Measurements from ENCODE around the gene PCDHGA8.
"Not testable (repeated sequence)": the region's sequence is repeated elsewhere in the genome, so short reads cannot be mapped to it uniquely, and the experiment has no call there.

Gene PCDHGA8

DNA sequence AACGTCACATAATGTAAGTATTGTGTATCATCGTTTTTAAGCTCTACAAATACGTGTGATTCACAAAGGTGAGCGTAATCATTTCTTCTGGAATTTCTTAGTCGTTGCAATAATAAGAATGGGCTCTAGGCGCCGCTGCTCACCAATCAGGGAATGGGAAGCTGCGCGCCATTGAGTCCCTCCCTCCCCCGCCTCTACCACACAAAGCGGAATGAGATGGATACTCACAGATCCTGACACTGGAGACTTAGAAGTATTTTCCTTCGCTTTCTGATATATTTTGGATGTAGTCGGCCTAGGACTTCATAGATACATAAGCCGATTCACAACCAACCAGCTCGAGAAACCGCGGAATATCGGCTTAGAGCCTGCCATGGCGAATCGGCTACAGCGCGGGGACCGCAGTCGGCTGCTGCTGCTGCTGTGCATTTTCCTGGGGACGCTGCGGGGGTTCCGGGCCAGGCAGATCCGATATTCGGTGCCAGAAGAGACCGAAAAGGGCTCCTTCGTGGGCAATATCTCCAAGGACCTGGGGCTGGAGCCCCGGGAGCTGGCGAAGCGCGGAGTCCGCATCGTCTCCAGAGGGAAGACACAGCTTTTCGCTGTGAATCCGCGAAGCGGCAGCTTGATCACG, 28.5 kb downstream of the PCDHGA8 start, which contains the start of gene PCDHGA11:
TSS of gene PCDHGA11 (plus strand) at position 197 of the 634 bp plus-strand sequence. CDS start at position 374, 177 bp downstream.
- H3K4me3 ChIP-seq: peak within 1 kb of the TSS; percentile 22; the same call in 1 of the 2 replicates
- no peak within 1 kb of the TSS for H3K27ac ChIP-seq
- no peak for TF ChIP-seq Cebpa-rat (IDR thresholded peaks at IDR 0.05)
- H3K4me1 ChIP-seq: peaks cover under 1% of the 10 kb centered on the region; the same call in 1 of the 2 replicates
- no peak within 1 kb of the TSS for H3K4me2 ChIP-seq
- peaks cover 67% of the 10 kb centered on the region for H3K9me3 ChIP-seq
- no peak within 1 kb of the TSS for H3K9ac ChIP-seq
- peaks cover 18% of the 10 kb centered on the region for H3K27me3 ChIP-seq
- peaks cover 23% of the 10 kb centered on the region for H3K36me3 ChIP-seq
- no peaks in the 10 kb centered on the region for H4K20me1 ChIP-seq

DNA sequence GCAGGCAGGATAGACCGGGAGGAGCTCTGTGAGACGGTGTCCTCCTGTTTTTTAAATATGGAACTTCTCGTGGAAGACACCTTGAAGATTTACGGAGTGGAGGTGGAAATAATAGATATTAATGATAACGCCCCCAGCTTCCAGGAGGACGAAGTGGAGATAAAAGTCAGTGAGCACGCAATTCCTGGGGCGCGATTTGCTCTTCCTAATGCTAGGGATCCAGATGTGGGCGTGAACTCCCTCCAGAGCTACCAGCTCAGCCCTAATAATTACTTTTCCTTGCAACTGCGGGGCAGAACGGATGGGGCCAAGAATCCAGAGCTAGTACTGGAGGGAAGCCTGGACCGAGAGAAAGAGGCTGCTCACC, 29.0 kb downstream of the PCDHGA8 start:
- H3K27me3 ChIP-seq: peaks cover 18% of the 10 kb centered on the region
- no peak overlapping the region for H3K4me3 ChIP-seq
- H3K4me2 ChIP-seq: no peak overlapping the region
- no peaks in the 10 kb centered on the region for H4K20me1 ChIP-seq
- H3K4me1 ChIP-seq: no peaks in the 10 kb centered on the region
- TF ChIP-seq Cebpa-rat (IDR thresholded peaks at IDR 0.05): no peak
- H3K9ac ChIP-seq: no peak overlapping the region
- H3K9me3 ChIP-seq: peaks cover 72% of the 10 kb centered on the region
- peaks cover 23% of the 10 kb centered on the region for H3K36me3 ChIP-seq
- H3K27ac ChIP-seq: no peak overlapping the region

DNA sequence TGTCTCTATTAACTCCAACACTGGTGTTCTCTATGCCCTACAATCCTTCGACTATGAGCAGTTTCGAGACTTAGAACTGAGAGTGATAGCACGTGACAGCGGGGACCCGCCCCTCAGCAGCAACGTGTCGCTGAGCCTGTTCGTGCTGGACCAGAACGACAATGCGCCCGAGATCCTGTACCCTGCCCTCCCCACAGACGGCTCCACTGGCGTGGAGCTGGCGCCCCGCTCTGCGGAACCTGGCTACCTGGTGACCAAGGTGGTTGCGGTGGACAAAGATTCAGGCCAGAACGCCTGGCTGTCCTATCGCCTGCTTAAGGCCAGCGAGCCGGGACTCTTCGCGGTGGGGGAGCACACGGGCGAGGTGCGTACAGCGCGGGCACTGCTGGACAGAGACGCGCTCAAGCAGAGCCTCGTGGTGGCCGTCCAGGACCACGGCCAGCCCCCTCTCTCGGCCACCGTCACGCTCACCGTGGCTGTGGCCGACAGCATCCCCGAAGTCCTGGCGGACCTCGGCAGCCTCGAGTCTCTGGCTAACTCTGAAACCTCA, 30.4 kb downstream of the PCDHGA8 start:
- Histone ChIP-seq H3K36me3 (peaks cover 32% of the 10 kb centered on the region), H3K4me1 (no peaks in the 10 kb centered on the region), H3K4me2 (no peak overlapping the region), H3K27me3 (peaks cover 18% of the 10 kb centered on the region), H3K4me3 (no peak overlapping the region), H3K9me3 (peaks cover 75% of the 10 kb centered on the region), H3K27ac (no peak overlapping the region), H3K9ac (no peak overlapping the region), H4K20me1 (no peaks in the 10 kb centered on the region)
- no peak for TF ChIP-seq Cebpa-rat (IDR thresholded peaks at IDR 0.05)

DNA sequence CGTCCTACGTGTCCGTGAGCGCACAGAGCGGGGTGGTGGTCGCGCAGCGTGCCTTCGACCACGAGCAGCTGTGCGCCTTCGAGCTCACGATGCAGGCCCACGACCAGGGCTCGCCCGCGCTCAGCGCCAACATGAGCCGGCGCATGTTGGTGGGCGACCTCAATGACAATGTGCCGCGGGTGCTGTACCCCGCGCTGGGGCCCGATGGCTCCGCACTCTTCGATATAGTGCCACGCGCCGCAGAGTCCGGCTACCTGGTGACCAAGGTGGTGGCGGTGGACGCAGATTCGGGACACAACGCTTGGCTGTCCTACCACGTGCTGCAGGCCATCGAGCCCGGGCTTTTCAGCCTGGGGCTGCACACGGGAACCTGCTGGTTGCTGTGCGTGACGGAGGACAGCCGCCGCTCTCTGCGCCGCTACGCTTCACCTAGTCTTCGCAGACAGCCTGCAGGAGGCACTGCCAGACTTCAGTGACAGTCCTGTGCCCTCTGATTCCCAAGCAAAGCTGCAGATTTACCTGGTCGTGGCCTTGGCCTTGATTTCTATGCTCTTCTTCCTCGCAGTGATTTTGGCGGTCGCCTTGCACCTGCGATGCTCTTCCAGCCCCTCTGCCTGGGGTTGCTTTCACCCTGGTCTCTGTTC, 35.5 kb downstream of the PCDHGA8 start:
- H3K4me2 ChIP-seq: no peak overlapping the region
- peaks cover 14% of the 10 kb centered on the region for H3K36me3 ChIP-seq
- TF ChIP-seq Cebpa-rat (IDR thresholded peaks at IDR 0.05): no peak
- no peaks in the 10 kb centered on the region for H3K27me3 ChIP-seq
- H3K9me3 ChIP-seq: peaks cover 51% of the 10 kb centered on the region
- H3K4me3 ChIP-seq: no peak overlapping the region
- no peaks in the 10 kb centered on the region for H3K4me1 ChIP-seq
- no peaks in the 10 kb centered on the region for H4K20me1 ChIP-seq
- H3K27ac ChIP-seq: no peak overlapping the region
- H3K9ac ChIP-seq: no peak overlapping the region

DNA sequence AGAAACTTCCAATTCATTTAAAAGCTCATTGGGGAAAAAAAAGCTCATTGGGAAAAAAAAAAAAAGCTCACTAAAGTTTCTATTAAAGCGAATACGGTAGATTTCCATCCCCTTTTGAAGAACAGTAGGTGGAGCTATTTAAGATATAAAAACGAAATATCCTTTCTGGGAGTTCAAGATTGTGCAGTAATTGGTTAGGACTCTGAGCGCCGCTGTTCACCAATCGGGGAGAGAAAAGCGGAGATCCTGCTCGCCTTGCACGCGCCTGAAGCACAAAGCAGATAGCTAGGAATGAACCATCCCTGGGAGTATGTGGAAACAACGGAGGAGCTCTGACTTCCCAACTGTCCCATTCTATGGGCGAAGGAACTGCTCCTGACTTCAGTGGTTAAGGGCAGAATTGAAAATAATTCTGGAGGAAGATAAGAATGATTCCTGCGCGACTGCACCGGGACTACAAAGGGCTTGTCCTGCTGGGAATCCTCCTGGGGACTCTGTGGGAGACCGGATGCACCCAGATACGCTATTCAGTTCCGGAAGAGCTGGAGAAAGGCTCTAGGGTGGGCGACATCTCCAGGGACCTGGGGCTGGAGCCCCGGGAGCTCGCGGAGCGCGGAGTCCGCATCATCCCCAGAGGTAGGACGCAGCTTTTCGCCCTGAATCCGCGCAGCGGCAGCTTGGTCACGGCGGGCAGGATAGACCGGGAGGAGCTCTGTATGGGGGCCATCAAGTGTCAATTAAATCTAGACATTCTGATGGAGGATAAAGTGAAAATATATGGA, 38.1 kb downstream of the PCDHGA8 start, which contains the start of gene PCDHGA12:
TSS of gene PCDHGA12 (plus strand) at position 176 of the 782 bp plus-strand sequence. CDS start at position 429, 253 bp downstream.
- H3K9ac ChIP-seq: peak within 1 kb of the TSS; percentile 79
- peak within 1 kb of the TSS; percentile 86 for H3K4me2 ChIP-seq
- peak within 1 kb of the TSS; percentile 74 for H3K4me3 ChIP-seq
- no peak for TF ChIP-seq Cebpa-rat (IDR thresholded peaks at IDR 0.05)
- no peaks in the 10 kb centered on the region for H3K4me1 ChIP-seq
- no peaks in the 10 kb centered on the region for H4K20me1 ChIP-seq
- H3K27ac ChIP-seq: peak within 1 kb of the TSS; percentile 53
- no peaks in the 10 kb centered on the region for H3K27me3 ChIP-seq
- H3K36me3 ChIP-seq: peaks cover 14% of the 10 kb centered on the region
- H3K9me3 ChIP-seq: peaks cover 63% of the 10 kb centered on the region

DNA sequence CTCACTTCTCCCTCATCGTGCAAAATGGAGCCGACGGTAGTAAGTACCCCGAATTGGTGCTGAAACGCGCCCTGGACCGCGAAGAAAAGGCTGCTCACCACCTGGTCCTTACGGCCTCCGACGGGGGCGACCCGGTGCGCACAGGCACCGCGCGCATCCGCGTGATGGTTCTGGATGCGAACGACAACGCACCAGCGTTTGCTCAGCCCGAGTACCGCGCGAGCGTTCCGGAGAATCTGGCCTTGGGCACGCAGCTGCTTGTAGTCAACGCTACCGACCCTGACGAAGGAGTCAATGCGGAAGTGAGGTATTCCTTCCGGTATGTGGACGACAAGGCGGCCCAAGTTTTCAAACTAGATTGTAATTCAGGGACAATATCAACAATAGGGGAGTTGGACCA, 38.9 kb downstream of the PCDHGA8 start:
- TF ChIP-seq Cebpa-rat (IDR thresholded peaks at IDR 0.05): no peak
- peak overlapping the region; percentile 79 for H3K9ac ChIP-seq
- peak overlapping the region; percentile 53 for H3K27ac ChIP-seq
- H3K9me3 ChIP-seq: peaks cover 63% of the 10 kb centered on the region
- no peaks in the 10 kb centered on the region for H3K27me3 ChIP-seq
- H4K20me1 ChIP-seq: no peaks in the 10 kb centered on the region
- H3K4me3 ChIP-seq: peak overlapping the region; percentile 74
- peak overlapping the region; percentile 86 for H3K4me2 ChIP-seq
- H3K4me1 ChIP-seq: no peaks in the 10 kb centered on the region
- peaks cover 14% of the 10 kb centered on the region for H3K36me3 ChIP-seq

DNA sequence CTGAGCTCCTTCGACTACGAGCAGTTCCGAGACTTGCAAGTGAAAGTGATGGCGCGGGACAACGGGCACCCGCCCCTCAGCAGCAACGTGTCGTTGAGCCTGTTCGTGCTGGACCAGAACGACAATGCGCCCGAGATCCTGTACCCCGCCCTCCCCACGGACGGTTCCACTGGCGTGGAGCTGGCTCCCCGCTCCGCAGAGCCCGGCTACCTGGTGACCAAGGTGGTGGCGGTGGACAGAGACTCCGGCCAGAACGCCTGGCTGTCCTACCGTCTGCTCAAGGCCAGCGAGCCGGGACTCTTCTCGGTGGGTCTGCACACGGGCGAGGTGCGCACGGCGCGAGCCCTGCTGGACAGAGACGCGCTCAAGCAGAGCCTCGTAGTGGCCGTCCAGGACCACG, 39.9 kb downstream of the PCDHGA8 start:
- not testable (repeated sequence) for H3K4me2 ChIP-seq, H3K4me1 ChIP-seq, H3K9ac ChIP-seq, H4K20me1 ChIP-seq, H3K27me3 ChIP-seq, H3K27ac ChIP-seq
- peak overlapping the region; percentile 74; the same call in 1 of the 2 replicates for H3K4me3 ChIP-seq
- H3K9me3 ChIP-seq: peaks cover 63% of the 10 kb centered on the region
- peaks cover 10% of the 10 kb centered on the region for H3K36me3 ChIP-seq

DNA sequence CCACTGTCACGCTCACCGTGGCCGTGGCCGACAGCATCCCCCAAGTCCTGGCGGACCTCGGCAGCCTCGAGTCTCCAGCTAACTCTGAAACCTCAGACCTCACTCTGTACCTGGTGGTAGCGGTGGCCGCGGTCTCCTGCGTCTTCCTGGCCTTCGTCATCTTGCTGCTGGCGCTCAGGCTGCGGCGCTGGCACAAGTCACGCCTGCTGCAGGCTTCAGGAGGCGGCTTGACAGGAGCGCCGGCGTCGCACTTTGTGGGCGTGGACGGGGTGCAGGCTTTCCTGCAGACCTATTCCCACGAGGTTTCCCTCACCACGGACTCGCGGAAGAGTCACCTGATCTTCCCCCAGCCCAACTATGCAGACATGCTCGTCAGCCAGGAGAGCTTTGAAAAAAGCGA, 40.3 kb downstream of the PCDHGA8 start:
- not testable (repeated sequence) for H3K27ac ChIP-seq, H3K36me3 ChIP-seq, H3K4me1 ChIP-seq, H3K4me2 ChIP-seq, H3K27me3 ChIP-seq, H3K9ac ChIP-seq, H4K20me1 ChIP-seq
- H3K9me3 ChIP-seq: peaks cover 63% of the 10 kb centered on the region
- H3K4me3 ChIP-seq: peak overlapping the region; percentile 14; the same call in 1 of the 2 replicates

DNA sequence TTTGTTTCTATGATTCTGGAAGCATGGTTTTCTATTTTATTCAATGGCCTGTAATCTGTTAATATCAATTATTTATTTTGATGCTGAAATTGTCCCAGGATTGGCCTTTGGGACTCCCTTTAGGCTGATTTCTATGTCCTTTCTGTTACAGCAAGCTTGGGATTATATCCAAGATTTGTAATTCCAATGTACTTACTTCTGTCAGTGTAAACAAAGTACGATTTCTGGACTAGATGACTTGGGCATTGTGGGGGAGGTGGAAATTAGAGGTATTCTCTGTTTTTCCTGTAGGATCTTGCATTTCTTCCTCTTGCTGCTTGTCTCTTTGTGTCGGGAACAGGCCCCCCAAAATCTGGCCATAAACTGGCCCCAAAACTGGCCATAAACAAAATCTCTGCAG, 41.6 kb downstream of the PCDHGA8 start:
- Histone ChIP-seq H4K20me1 (no peaks in the 10 kb centered on the region), H3K36me3 (no peaks in the 10 kb centered on the region), H3K4me2 (no peak overlapping the region), H3K9ac (no peak overlapping the region), H3K4me1 (no peaks in the 10 kb centered on the region), H3K27me3 (no peaks in the 10 kb centered on the region), H3K4me3 (no peak overlapping the region), H3K27ac (no peak overlapping the region), H3K9me3 (peaks cover 60% of the 10 kb centered on the region)
- TF ChIP-seq Cebpa-rat (IDR thresholded peaks at IDR 0.05): no peak
